Measurements from ENCODE around the gene RPGRIP1L. TPM values are rescaled to one million over a fixed set of nuclear protein-coding genes. Genes with fewer than 3 reads are reported as not detected.
A peak's percentile ranks its signal among the peaks of the same experiment; 100 is the strongest.

Gene RPGRIP1L
- total RNA-seq, 2 experiments from 2014 or later = 4.8 to 4.9 TPM

DNA sequence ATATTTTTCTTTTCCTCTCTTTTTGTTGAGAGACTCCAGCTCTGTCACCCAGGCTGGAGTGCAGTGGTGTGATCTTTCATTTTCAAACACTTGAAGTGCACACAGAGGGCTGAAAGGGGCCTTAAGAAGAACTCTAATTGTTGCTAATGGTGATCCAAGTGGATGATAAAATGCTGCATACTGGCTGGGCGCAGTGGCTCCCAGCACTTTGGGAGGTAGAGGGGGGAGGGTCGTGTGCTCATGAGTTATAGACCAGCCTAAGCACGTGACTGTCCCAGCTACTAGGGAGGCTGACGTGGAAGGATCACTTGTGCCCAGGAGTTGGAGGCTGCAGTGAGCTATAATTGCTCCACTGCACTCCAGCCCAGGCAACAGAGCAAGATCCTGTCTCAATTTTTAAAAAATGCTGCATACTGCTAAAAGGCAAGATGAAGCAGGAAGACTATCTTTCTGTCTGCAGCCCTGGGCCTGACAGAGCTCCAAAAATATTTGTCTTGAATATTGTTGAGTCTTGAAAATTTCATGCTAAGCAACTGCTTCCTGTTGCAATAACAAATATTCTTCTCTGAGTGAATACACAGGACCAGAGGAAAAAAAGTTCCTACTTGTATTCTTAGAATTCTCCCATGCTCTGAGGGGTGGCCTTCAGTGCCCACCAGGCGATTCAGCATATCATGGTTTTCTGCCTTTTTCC lies 137.0 kb downstream of the RPGRIP1L start:
- Mint-ChIP-seq H3K36me3 (ENCODE audit: low read depth) (no peaks in the 10 kb centered on the region), H3K4me3 (no peak overlapping the region), H3K27me3 (peaks cover 3% of the 10 kb centered on the region), H3K27ac (no peak overlapping the region), H3K9me3 (peaks cover 12% of the 10 kb centered on the region), H3K4me1 (no peaks in the 10 kb centered on the region)
- CTCF ChIA-PET = interaction anchor here (1.4 kb wide), 1 partner anchor 9 kb away, joined by 3 read pairs; no protein-coding TSS in a partner anchor
- POLR2A ChIA-PET = no interaction called here
- DNase-seq = no peak

DNA sequence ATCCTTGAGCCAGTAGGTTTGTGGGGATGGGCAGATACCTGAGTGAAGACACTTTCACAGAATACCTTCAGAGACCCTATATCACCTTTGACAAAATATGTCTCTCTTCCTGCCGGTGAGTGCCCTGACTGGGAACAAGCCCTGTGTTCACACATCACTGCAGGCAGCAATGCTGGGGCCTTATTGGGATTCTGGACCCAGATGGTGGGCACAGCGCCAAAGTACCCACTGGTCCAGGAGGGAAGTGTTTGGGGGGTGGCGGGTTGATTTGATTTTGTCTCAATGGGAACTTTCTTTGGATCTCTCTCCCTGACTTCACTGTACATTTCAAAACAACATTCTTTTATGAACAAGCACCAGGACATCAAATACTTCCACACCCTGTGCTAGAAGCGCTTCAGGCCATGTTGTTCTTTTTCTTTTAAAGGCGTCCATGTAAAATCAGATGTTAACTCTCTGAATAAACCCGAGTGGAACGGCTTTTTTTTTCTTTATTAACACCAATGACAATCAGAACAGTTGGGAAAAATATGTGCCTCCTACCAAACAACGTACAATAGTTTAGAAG lies 138.3 kb downstream of the RPGRIP1L start:
- no peak for DNase-seq
- H3K9me3 Mint-ChIP-seq = peaks cover 2% of the 10 kb centered on the region
- ChIA-PET POLR2A (no interaction called here), CTCF (interaction anchor here (1.0 kb wide), 1 partner anchor 21 kb away, joined by 3 read pairs; no protein-coding TSS in a partner anchor)
- peaks cover 1% of the 10 kb centered on the region for H3K27me3 Mint-ChIP-seq
- H3K4me1 Mint-ChIP-seq = no peaks in the 10 kb centered on the region
- no peak overlapping the region for H3K27ac Mint-ChIP-seq
- no peak overlapping the region for H3K4me3 Mint-ChIP-seq
- H3K36me3 Mint-ChIP-seq (ENCODE audit: low read depth) = no peaks in the 10 kb centered on the region

DNA sequence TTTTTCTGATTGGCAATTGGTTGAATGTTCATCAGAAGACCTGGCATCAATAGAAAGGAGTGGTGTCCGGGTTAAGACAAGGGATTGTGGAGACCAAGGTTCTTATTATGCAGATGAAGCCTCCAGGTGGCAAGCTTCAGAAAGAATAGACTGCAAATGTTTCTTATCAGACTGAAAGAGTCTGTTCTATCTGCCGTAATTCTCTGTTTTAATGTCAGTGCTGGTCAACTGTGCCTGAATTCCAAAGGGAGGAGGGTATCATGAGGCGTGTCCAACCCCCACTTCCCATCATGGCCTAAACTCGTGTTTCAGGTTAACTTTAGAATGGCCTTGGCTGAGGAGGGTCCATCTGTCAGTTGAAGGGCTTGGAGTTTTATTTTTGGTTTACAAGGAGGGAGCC lies 140.2 kb downstream of the RPGRIP1L start:
- Mint-ChIP-seq H3K9me3 (no peaks in the 10 kb centered on the region), H3K27ac (no peak overlapping the region), H3K4me3 (no peak overlapping the region), H3K27me3 (no peaks in the 10 kb centered on the region), H3K36me3 (ENCODE audit: low read depth) (no peaks in the 10 kb centered on the region), H3K4me1 (no peaks in the 10 kb centered on the region)
- POLR2A ChIA-PET = no interaction called here
- CTCF ChIA-PET = no interaction called here
- no peak for DNase-seq

DNA sequence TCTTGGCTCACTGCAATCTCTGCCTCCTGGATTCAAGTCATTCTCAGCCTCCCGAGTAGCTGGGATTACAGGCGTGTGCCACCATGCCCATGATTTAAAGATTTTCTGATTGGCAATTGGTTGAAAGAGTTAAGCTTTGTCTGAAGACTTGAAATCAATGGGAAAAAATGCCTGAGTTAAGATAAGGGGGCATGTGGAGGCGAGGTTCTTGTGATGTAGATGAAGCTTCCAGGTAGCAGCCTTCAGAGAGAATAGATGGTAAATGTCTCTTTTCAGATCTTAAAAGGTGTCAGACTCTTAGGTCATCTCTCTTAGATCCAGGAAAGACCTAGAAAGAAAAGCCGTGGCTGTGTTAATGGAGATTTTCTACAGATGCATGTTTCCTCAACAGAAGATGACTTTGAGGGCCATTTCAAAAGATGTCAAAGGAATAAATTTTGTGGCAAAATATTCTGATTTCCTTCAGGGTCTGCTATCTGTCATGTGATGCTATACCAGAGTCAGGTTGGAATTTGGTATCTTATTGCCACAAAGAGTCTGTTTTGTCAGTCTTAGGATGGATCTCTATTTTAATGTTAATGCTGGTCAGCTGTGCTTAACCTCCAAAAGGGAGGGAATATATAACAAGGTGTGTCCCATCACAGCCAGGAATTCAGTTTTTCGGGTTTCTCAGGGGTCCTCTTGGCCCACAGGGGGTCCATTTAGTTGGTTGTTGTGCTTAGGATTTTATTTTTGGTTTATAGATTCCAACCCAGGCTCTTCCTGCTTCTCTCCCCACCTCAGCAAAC lies 142.4 kb downstream of the RPGRIP1L start:
- no peaks in the 10 kb centered on the region for H3K27me3 Mint-ChIP-seq
- no peak overlapping the region for H3K4me3 Mint-ChIP-seq
- no peaks in the 10 kb centered on the region for H3K9me3 Mint-ChIP-seq
- H3K27ac Mint-ChIP-seq = no peak overlapping the region
- ChIA-PET POLR2A (no interaction called here), CTCF (no interaction called here)
- H3K4me1 Mint-ChIP-seq = no peaks in the 10 kb centered on the region
- no peak for DNase-seq
- H3K36me3 Mint-ChIP-seq (ENCODE audit: low read depth) = no peaks in the 10 kb centered on the region

DNA sequence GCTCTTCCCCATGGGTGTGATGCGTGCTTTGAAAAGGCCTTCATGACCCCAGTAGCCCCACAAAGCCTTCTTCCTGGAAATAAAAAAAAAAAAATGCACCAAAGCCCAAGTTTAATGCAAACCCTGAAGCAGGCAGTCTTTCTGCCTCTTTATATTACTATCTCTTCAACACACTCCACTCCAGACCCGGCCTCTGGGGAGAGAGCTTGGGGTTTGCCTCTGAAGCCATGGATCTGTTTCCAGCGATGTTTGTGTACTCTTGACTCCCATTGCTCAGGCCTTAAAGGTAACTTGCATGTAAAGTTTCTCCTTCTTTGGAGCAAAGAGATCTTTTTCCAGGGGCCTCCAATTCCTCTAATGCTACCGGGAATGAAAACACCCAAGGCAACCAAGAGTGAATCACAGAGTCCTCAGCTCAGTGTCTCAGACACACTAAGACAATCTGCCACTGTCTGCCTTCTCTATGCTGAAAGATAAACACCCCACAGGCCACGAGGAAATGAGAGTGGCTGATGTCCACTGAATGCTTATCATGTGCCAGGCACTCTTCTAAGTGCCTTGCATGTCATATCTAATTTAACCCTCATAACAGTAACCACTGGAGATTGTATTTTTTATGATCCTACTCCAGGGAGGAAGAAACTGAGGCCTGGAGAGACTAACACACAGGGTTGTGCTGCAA lies 144.2 kb downstream of the RPGRIP1L start:
- Mint-ChIP-seq H3K4me3 (no peak overlapping the region), H3K27me3 (no peaks in the 10 kb centered on the region), H3K4me1 (no peaks in the 10 kb centered on the region), H3K36me3 (ENCODE audit: low read depth) (no peaks in the 10 kb centered on the region), H3K27ac (no peak overlapping the region), H3K9me3 (no peaks in the 10 kb centered on the region)
- POLR2A ChIA-PET = interaction anchor here (0.6 kb wide), 1 partner anchor 243 kb away, joined by 6 read pairs; no protein-coding TSS in a partner anchor
- no peak for DNase-seq
- CTCF ChIA-PET = no interaction called here

DNA sequence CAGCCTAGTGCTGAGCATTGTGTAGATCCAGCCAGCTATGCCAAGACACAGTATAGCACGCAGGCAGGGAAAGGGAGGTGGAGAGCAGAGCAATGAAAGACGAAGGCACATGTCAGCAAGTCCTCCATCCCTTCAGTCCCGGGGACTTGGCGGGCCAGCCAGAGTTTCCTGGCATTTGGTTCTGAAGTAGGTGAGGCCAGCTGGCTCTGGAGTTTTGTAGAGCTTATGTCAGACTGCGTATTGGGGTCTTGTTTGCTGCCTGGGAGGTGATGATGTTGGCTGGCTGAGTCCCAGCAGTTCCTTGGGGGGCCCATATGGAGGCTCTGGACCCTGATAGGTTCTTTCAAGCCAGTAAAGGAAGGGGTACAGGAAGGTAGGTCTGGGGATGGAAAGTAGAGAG lies 144.9 kb downstream of the RPGRIP1L start:
- DNase-seq = no peak
- H3K4me1 Mint-ChIP-seq = no peaks in the 10 kb centered on the region
- no peak overlapping the region for H3K27ac Mint-ChIP-seq
- CTCF ChIA-PET = interaction anchor here (0.6 to 0.9 kb wide), 2 partner anchors 9 to 151 kb away, joined by 3 to 6 read pairs; no protein-coding TSS in a partner anchor
- no peaks in the 10 kb centered on the region for H3K9me3 Mint-ChIP-seq
- H3K36me3 Mint-ChIP-seq (ENCODE audit: low read depth) = no peaks in the 10 kb centered on the region
- no peak overlapping the region for H3K4me3 Mint-ChIP-seq
- H3K27me3 Mint-ChIP-seq = no peaks in the 10 kb centered on the region
- POLR2A ChIA-PET = no interaction called here

DNA sequence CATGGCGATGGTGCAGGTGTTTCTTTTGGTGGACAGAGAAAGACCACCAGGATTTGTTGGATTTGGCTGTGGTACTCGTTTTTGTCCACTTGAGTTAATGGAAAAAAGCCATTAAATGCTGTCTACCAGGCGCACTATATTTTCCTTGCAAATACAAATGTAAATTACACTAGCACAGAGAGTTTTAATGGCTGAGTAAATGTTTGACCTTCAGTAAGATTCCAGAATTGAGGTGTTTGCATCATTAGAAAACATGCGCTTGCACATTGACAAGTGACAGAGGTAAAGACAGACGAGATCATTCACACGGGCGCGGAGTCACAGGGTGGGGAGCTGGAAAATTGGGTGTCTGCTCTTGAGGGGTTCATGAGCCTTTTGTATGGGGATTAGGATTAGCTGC lies 147.1 kb downstream of the RPGRIP1L start:
- Mint-ChIP-seq H3K36me3 (ENCODE audit: low read depth) (no peaks in the 10 kb centered on the region), H3K27ac (no peak overlapping the region), H3K4me1 (no peaks in the 10 kb centered on the region), H3K4me3 (no peak overlapping the region), H3K9me3 (no peaks in the 10 kb centered on the region), H3K27me3 (no peaks in the 10 kb centered on the region)
- POLR2A ChIA-PET = no interaction called here
- no peak for DNase-seq
- CTCF ChIA-PET = no interaction called here

DNA sequence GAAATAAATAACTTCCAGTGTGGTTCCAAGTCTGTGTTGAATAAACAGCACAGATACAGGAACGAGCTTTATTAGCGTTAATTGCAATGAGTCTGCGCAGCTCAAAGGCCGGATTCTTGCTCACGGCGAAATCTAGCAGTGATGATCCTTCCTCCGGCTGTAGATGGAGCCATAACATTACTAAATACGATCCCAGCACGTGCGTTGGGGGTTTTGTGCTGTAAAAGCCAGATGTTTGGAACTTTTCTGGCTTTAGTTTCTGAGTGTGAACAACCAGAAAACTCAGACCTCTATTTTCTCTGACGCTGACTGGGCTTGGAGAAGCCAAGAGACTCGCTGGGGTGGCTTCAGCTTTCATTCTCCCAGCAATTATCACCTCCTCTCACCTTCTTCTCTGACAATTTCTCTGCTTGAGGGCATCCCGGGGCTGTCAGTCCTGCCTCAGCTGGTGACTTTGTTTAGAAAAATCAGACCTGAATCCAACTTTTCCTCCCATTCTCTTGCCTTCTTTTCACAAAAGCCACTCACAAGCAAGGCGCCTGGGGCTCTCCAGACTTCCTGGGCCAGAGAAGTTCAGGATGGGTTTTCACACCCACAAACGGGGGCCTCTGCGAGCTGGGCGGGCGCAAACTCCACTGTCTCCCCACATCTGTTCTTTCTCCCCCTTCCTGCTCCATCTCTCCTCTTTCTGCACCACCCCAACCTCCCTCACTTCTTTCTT lies 153.5 kb downstream of the RPGRIP1L start:
- CTCF ChIA-PET = interaction anchor here (0.6 to 2.2 kb wide), 6 partner anchors 8 to 1381 kb away, joined by 3 to 7 read pairs (median 3); no protein-coding TSS in a partner anchor
- peaks cover 33% of the 10 kb centered on the region for H3K27me3 Mint-ChIP-seq
- DNase-seq = peak; percentile 61
- H3K36me3 Mint-ChIP-seq (ENCODE audit: low read depth) = no peaks in the 10 kb centered on the region
- H3K9me3 Mint-ChIP-seq = no peaks in the 10 kb centered on the region
- peaks cover 38% of the 10 kb centered on the region for H3K4me1 Mint-ChIP-seq
- H3K27ac Mint-ChIP-seq = no peak overlapping the region
- H3K4me3 Mint-ChIP-seq = no peak overlapping the region
- POLR2A ChIA-PET = no interaction called here

Other genes with a start within 250 kb of the RPGRIP1L start
- 10 to 100 TPM; 57.9 to 61.3 TPM for gene AKTIP, start 200.7 kb downstream of the RPGRIP1L start, total RNA-seq
- 10 to 100 TPM; 44.2 to 44.3 TPM for gene FTO, start 297 bp upstream of the RPGRIP1L start, total RNA-seq

Data from activated CD4-positive, alpha-beta T cell treated with anti-CD3 and anti-CD28 coated beads, Interleukin-2, amount 10 ng/mL, durations not matched to agents 7 days and 5 days (primary cell).